ENCODE results near the gene WDR36.

Gene WDR36

GRCh38 chr5:111119856-111120255 lies 27.7 kb downstream of the WDR36 start:
- Mint-ChIP-seq H3K4me1 (ENCODE audit: low read depth) (peaks cover 52% of the 10 kb centered on the region), H3K4me3 (no peak overlapping the region), H3K27ac (no peak overlapping the region), H3K36me3 (ENCODE audit: low read depth) (peaks cover 85% of the 10 kb centered on the region), H3K9me3 (no peaks in the 10 kb centered on the region), H3K27me3 (no peaks in the 10 kb centered on the region)
- DNase-seq, result no peak

- no peaks in the 10 kb centered on the region for H3K9me3 Mint-ChIP-seq
- peaks cover 80% of the 10 kb centered on the region for H3K36me3 Mint-ChIP-seq (ENCODE audit: low read depth)
- peak overlapping the region; percentile 22 for H3K27ac Mint-ChIP-seq
- no peaks in the 10 kb centered on the region for H3K27me3 Mint-ChIP-seq
- H3K4me1 Mint-ChIP-seq (ENCODE audit: low read depth), result peaks cover 50% of the 10 kb centered on the region
- H3K4me3 Mint-ChIP-seq, result no peak overlapping the region
- no peak for DNase-seq
Observed at GRCh38 chr5:111120911-111121310, 28.8 kb downstream of the WDR36 start.

- Mint-ChIP-seq H3K27me3 (no peaks in the 10 kb centered on the region), H3K36me3 (ENCODE audit: low read depth) (peaks cover 82% of the 10 kb centered on the region)
Observed at GRCh38 chr5:111121926-111122325, 29.8 kb downstream of the WDR36 start.

GRCh38 chr5:111122398-111122797 lies 30.2 kb downstream of the WDR36 start:
- Mint-ChIP-seq H3K27ac (no peak overlapping the region), H3K9me3 (no peaks in the 10 kb centered on the region), H3K36me3 (ENCODE audit: low read depth) (peaks cover 82% of the 10 kb centered on the region), H3K4me1 (ENCODE audit: low read depth) (peaks cover 40% of the 10 kb centered on the region), H3K27me3 (no peaks in the 10 kb centered on the region), H3K4me3 (no peak overlapping the region)
- no peak for DNase-seq

More at GRCh38 chr5:111121926-111122325, 29.8 kb downstream of the WDR36 start:
- peak overlapping the region; percentile 42 for H3K27ac Mint-ChIP-seq
- peaks cover 43% of the 10 kb centered on the region for H3K4me1 Mint-ChIP-seq (ENCODE audit: low read depth)
- DNase-seq, result no peak
- no peaks in the 10 kb centered on the region for H3K9me3 Mint-ChIP-seq
- H3K4me3 Mint-ChIP-seq, result no peak overlapping the region

GRCh38 chr5:111124793-111125192 lies 32.6 kb downstream of the WDR36 start:
- Mint-ChIP-seq H3K27ac (no peak overlapping the region), H3K36me3 (ENCODE audit: low read depth) (peaks cover 84% of the 10 kb centered on the region), H3K4me3 (no peak overlapping the region), H3K4me1 (ENCODE audit: low read depth) (peaks cover 25% of the 10 kb centered on the region), H3K9me3 (no peaks in the 10 kb centered on the region), H3K27me3 (no peaks in the 10 kb centered on the region)
- DNase-seq, result no peak

GRCh38 chr5:111126896-111127295 lies 34.7 kb downstream of the WDR36 start:
- no peaks in the 10 kb centered on the region for H3K9me3 Mint-ChIP-seq
- H3K27me3 Mint-ChIP-seq, result no peaks in the 10 kb centered on the region
- peaks cover 69% of the 10 kb centered on the region for H3K36me3 Mint-ChIP-seq (ENCODE audit: low read depth)
- H3K4me3 Mint-ChIP-seq, result no peak overlapping the region
- no peak for DNase-seq
- no peak overlapping the region for H3K27ac Mint-ChIP-seq
- H3K4me1 Mint-ChIP-seq (ENCODE audit: low read depth), result peaks cover 14% of the 10 kb centered on the region

GRCh38 chr5:111127453-111128195 lies 35.5 kb downstream of the WDR36 start:
- H3K4me3 Mint-ChIP-seq, result no peak overlapping the region
- no peak for DNase-seq
- H3K36me3 Mint-ChIP-seq (ENCODE audit: low read depth), result peaks cover 62% of the 10 kb centered on the region
- no peaks in the 10 kb centered on the region for H3K27me3 Mint-ChIP-seq
- no peak overlapping the region for H3K27ac Mint-ChIP-seq
- H3K9me3 Mint-ChIP-seq, result no peaks in the 10 kb centered on the region
- peaks cover 17% of the 10 kb centered on the region for H3K4me1 Mint-ChIP-seq (ENCODE audit: low read depth)

- Mint-ChIP-seq H3K4me3 (no peak overlapping the region), H3K9me3 (no peaks in the 10 kb centered on the region), H3K4me1 (ENCODE audit: low read depth) (peaks cover 16% of the 10 kb centered on the region), H3K27ac (no peak overlapping the region), H3K27me3 (no peaks in the 10 kb centered on the region), H3K36me3 (ENCODE audit: low read depth) (peaks cover 44% of the 10 kb centered on the region)
- DNase-seq, result no peak
Observed at GRCh38 chr5:111129938-111130337, 37.8 kb downstream of the WDR36 start.

GRCh38 chr5:111131356-111131755 lies 39.2 kb downstream of the WDR36 start:
- H3K27ac Mint-ChIP-seq, result no peak overlapping the region
- no peaks in the 10 kb centered on the region for H3K27me3 Mint-ChIP-seq
- DNase-seq, result no peak
- H3K4me1 Mint-ChIP-seq (ENCODE audit: low read depth), result peaks cover 16% of the 10 kb centered on the region
- H3K9me3 Mint-ChIP-seq, result no peaks in the 10 kb centered on the region
- H3K36me3 Mint-ChIP-seq (ENCODE audit: low read depth), result peaks cover 35% of the 10 kb centered on the region
- H3K4me3 Mint-ChIP-seq, result no peak overlapping the region

- Mint-ChIP-seq H3K27ac (no peak overlapping the region), H3K36me3 (ENCODE audit: low read depth) (peaks cover 28% of the 10 kb centered on the region)
Observed at GRCh38 chr5:111132076-111132475, 39.9 kb downstream of the WDR36 start.

GRCh38 chr5:111132731-111133435 lies 40.7 kb downstream of the WDR36 start:
- DNase-seq, result no peak
- Mint-ChIP-seq H3K36me3 (ENCODE audit: low read depth) (peaks cover 20% of the 10 kb centered on the region), H3K27me3 (no peaks in the 10 kb centered on the region)

More at GRCh38 chr5:111132076-111132475, 39.9 kb downstream of the WDR36 start:
- Mint-ChIP-seq H3K4me1 (ENCODE audit: low read depth) (peaks cover 16% of the 10 kb centered on the region), H3K9me3 (no peaks in the 10 kb centered on the region), H3K27me3 (no peaks in the 10 kb centered on the region), H3K4me3 (no peak overlapping the region)
- no peak for DNase-seq

GRCh38 chr5:111133436-111133751 lies 41.2 kb downstream of the WDR36 start:
- H3K4me1 Mint-ChIP-seq (ENCODE audit: low read depth), result peaks cover 16% of the 10 kb centered on the region
- H3K9me3 Mint-ChIP-seq, result no peaks in the 10 kb centered on the region
- H3K4me3 Mint-ChIP-seq, result no peak overlapping the region
- no peak for DNase-seq
- H3K27me3 Mint-ChIP-seq, result no peaks in the 10 kb centered on the region
- no peak overlapping the region for H3K27ac Mint-ChIP-seq
- H3K36me3 Mint-ChIP-seq (ENCODE audit: low read depth), result peaks cover 16% of the 10 kb centered on the region

More at GRCh38 chr5:111132731-111133435, 40.7 kb downstream of the WDR36 start:
- H3K9me3 Mint-ChIP-seq, result no peaks in the 10 kb centered on the region
- peaks cover 16% of the 10 kb centered on the region for H3K4me1 Mint-ChIP-seq (ENCODE audit: low read depth)
- peak overlapping the region; percentile 6 for H3K27ac Mint-ChIP-seq
- H3K4me3 Mint-ChIP-seq, result no peak overlapping the region

GRCh38 chr5:111134087-111134486 lies 41.9 kb downstream of the WDR36 start:
- Mint-ChIP-seq H3K27me3 (no peaks in the 10 kb centered on the region), H3K9me3 (no peaks in the 10 kb centered on the region), H3K4me1 (ENCODE audit: low read depth) (peaks cover 16% of the 10 kb centered on the region), H3K27ac (no peak overlapping the region), H3K4me3 (no peak overlapping the region), H3K36me3 (ENCODE audit: low read depth) (peaks cover 9% of the 10 kb centered on the region)
- no peak for DNase-seq

- DNase-seq, result no peak
- Mint-ChIP-seq H3K4me1 (ENCODE audit: low read depth) (peaks cover 16% of the 10 kb centered on the region), H3K4me3 (no peak overlapping the region), H3K36me3 (ENCODE audit: low read depth) (peaks cover 4% of the 10 kb centered on the region), H3K27me3 (no peaks in the 10 kb centered on the region), H3K27ac (no peak overlapping the region), H3K9me3 (no peaks in the 10 kb centered on the region)
Observed at GRCh38 chr5:111134864-111135263, 42.7 kb downstream of the WDR36 start.

- no peaks in the 10 kb centered on the region for H3K27me3 Mint-ChIP-seq
- H3K36me3 Mint-ChIP-seq (ENCODE audit: low read depth), result no peaks in the 10 kb centered on the region
- peaks cover 16% of the 10 kb centered on the region for H3K4me1 Mint-ChIP-seq (ENCODE audit: low read depth)
- H3K4me3 Mint-ChIP-seq, result no peak overlapping the region
- no peaks in the 10 kb centered on the region for H3K9me3 Mint-ChIP-seq
- H3K27ac Mint-ChIP-seq, result no peak overlapping the region
- DNase-seq, result no peak
Observed at GRCh38 chr5:111135363-111135762, 43.2 kb downstream of the WDR36 start.
